Measurements from ENCODE around the gene TMED4.

TMED4 gene

DNA sequence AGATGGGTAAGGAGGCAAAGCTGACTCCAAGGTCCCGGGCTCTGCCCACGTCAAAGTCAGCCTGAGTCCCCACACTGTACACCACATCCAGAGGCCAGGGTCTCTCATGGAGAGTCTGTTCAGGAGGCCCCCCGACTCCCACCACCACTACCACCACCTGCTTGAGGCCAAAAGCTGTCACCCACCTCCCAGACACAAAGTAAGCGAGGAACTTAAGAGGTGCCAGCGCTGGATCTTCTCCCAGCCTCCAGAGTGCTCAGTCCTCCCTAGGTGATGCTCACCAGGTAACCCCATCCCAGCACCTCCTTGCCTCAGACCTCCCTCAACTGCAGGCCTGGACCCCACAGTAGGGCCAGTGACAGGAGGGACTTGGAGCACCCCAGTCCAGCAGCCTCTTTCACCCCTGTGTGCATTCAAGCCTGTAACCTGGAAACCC lies 41.4 kb downstream of the TMED4 start:
- DNase-seq (ENCODE audit: low read depth in 3 of 3): no peak

GRCh38 chr7:44539669-44540506 lies 42.1 kb downstream of the TMED4 start:
- DNase-seq (ENCODE audit: low read depth in 3 of 3): no peak

GRCh38 chr7:44538798-44539668 lies 43.0 kb downstream of the TMED4 start:
- no peak for DNase-seq (ENCODE audit: low read depth in 3 of 3)

- no peak for DNase-seq (ENCODE audit: low read depth in 3 of 3)
Measured at GRCh38 chr7:44538093-44538797, 43.8 kb downstream of the TMED4 start.

DNA sequence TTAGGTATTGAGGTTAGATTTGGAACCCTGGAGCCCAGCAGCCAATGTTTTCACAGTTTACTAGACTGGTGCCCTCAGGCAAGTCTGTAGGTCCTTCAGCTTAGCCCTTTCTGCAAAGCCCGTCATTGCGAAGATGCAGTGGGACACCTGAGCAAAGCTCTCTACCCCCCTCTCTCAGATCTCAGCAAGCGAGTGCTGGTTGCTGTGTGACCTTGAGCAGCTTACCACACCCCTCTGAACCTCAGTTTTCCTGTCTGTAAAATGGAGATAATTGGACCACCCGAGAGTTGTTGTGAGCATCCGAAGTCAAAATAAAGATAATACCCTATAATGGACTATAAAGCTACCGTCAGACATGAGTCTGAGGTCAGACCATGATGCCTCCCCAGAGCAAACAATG lies 44.6 kb downstream of the TMED4 start:
- no peak for DNase-seq (ENCODE audit: low read depth in 3 of 3)

DNA sequence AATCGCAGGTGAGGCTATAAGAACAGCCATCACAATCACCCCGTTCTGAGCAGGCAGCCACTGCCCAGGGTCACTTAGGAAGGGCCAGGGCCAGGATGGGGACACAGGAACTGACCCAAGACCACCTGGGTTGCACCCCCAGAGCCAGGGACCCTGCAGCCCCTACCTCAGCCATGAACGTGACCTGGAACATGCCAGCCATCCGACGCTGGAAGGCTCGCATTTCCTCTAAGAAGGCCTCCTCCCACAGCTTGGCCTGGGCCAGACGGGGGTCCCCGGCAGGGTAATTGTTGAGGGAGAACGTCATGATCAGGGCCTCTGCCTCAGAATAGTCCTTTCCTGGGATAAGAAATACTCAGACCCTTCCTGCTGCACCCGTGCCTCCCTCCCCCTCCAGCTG lies 45.9 kb downstream of the TMED4 start:
- DNase-seq (ENCODE audit: low read depth in 3 of 3): no peak

- DNase-seq (ENCODE audit: low read depth in 3 of 3): no peak
Measured at GRCh38 chr7:44535348-44536064, 46.5 kb downstream of the TMED4 start.

DNA sequence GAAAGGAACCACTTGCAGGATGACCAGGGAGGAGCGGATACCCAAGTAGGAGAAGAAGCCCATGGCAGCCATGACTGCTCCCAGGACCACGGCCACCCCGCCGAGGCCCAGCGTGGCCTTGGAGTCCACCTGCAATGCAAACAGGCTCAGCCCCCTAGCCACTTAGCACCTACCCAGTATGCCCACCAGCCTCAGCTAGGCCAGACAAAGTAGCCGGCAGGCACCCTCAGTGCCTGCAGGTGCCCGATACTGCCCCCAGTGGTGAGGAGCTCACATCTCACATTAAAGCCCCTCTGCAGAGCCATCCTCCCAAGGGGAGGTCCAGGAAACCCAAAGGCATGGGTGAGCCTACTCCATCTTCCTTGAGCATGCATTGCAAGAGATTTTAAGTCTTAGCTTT lies 47.5 kb downstream of the TMED4 start:
- peak; percentile 10 to 45 (median 25) for DNase-seq (ENCODE audit: low read depth in 3 of 3)

GRCh38 chr7:44534087-44534486 lies 47.9 kb downstream of the TMED4 start:
- no peak for DNase-seq (ENCODE audit: low read depth in 3 of 3)

DNA sequence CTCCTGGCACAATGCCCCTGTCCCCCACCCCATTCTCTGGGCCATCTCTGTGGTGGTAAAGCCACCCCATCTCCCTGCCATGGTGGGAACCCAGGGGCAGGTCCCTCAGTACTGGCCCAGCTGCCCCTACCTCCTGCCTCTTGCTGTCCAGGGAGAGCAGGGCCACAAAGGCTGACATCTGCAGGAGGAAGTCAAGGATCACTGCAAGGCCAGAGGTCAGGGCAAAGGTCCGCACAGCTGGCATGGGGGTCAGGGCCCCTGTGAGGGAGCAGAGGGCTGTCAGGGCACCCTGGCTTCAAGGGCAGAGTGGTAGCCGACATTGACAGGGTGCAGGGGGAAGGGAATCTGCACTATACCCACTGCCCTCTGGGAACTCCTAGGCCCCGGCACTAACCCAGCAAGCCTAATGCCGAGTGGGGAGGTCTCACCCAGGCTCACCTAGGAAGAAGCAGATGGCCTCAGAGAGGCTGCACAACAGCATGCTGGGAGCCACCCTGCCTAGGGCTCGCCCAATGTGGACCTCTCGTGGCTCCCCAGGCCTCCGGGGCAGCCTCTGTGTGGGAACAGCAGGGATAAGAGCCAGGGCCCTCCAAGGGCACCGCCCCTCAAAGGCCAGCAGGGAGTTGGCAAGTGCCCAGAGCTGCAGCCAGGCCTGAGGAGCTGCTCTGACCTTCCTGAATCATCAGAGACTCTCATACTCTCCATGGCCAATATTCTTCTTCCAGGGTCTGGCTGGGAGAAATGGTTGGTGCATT lies 48.6 kb downstream of the TMED4 start:
- no peak for DNase-seq (ENCODE audit: low read depth in 3 of 3)

GRCh38 chr7:44531421-44532380 lies 50.3 kb downstream of the TMED4 start:
- no peak for DNase-seq (ENCODE audit: low read depth in 3 of 3)

- DNase-seq (ENCODE audit: low read depth in 3 of 3): no peak
Measured at GRCh38 chr7:44530990-44531389, 51.0 kb downstream of the TMED4 start.
